ENCODE measurements around the gene NRARP. TPM values are rescaled to one million over a fixed set of nuclear protein-coding genes. Genes with fewer than 3 reads are reported as not detected.

The NRARP gene
- total RNA-seq, 1 experiment from 2014 or later: 16.9 TPM

GRCh38 chr9:137273095-137273490 is 29.0 kb downstream of the NRARP start:
- intact Hi-C loops (cut with micrococcal nuclease; ENCODE audit: unreplicated experiment): no loop called here
- DNase-seq (ENCODE audit: low read depth, low spot score): no peak
- BruUV-seq (replicated peaks): no TSS peak

DNA sequence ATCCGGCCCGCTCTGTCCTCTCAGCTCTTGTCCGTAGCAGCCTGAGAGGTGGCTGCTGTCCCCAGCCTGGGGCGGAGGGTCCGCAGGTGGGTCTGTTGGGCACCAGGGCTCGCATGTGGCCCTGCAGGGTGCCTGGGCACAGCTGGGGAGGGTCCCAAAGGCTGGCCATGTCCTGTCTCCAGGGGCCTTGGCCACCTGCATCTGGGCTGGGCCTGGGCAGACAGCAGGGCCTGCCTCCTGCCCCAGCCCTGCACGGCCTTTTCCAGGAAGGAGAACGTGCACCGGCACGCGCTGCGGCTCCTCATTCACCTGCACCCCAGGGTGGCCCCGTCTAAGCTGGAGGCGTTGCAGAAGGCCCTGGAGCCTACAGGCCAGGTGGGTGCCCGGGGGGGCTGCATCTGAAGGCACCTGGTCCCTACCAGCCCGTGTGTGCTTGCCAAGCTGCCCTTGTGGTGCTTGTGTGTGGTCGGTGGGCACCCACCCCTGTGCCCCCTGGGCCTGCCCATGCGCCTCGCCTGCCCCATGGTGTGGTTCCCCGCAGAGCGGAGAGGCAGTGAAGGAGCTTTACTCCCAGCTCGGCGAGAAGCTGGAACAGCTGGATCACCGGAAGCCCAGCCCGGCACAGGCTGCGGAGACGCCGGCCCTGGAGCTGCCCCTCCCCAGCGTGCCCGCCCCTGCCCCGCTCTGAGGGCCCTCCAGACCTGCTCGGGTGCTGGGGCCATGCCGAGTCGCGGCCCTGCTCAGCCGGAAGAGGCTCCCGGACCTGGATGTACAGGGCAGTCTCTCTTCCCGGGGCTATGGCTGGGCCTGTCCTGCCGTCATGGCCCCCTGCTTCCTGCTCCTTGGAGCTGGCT is 29.6 kb downstream of the NRARP start:
- TF ChIP-seq CTCF (IDR thresholded peaks at IDR 0.05): no peak
- TF ChIP-seq, protein P1, sequence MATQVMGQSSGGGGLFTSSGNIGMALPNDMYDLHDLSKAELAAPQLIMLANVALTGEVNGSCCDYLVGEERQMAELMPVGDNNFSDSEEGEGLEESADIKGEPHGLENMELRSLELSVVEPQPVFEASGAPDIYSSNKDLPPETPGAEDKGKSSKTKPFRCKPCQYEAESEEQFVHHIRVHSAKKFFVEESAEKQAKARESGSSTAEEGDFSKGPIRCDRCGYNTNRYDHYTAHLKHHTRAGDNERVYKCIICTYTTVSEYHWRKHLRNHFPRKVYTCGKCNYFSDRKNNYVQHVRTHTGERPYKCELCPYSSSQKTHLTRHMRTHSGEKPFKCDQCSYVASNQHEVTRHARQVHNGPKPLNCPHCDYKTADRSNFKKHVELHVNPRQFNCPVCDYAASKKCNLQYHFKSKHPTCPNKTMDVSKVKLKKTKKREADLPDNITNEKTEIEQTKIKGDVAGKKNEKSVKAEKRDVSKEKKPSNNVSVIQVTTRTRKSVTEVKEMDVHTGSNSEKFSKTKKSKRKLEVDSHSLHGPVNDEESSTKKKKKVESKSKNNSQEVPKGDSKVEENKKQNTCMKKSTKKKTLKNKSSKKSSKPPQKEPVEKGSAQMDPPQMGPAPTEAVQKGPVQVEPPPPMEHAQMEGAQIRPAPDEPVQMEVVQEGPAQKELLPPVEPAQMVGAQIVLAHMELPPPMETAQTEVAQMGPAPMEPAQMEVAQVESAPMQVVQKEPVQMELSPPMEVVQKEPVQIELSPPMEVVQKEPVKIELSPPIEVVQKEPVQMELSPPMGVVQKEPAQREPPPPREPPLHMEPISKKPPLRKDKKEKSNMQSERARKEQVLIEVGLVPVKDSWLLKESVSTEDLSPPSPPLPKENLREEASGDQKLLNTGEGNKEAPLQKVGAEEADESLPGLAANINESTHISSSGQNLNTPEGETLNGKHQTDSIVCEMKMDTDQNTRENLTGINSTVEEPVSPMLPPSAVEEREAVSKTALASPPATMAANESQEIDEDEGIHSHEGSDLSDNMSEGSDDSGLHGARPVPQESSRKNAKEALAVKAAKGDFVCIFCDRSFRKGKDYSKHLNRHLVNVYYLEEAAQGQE (IDR thresholded peaks at IDR 0.05; ENCODE audit: insufficient read depth in 1 of 2, low read depth in 2 of 2, low read length in 1 of 2): no peak
- no peak for TF ChIP-seq SIN3A (IDR thresholded peaks at IDR 0.05; ENCODE audit: borderline replicate concordance, insufficient read depth, low read depth, low read length)
- no peak for TF ChIP-seq TCF7L2 (IDR thresholded peaks at IDR 0.05; ENCODE audit: low read depth, low read length)
- TF ChIP-seq POLR2AphosphoS5 (IDR thresholded peaks at IDR 0.05; ENCODE audit: low read depth, low read length): no peak
- Histone ChIP-seq H3K4me3 (ENCODE audit: low read depth in 2 of 2, low read length in 2 of 2) (no peak overlapping the region), H3K36me3 (ENCODE audit: control insufficient read depth, insufficient read depth, low read length) (no peaks in the 10 kb centered on the region; the same call in 1 of the 2 replicates), H3K27me3 (ENCODE audit: control insufficient read depth, insufficient read depth, low read length) (no peaks in the 10 kb centered on the region), H3K27ac (ENCODE audit: low read length) (no peak overlapping the region), H3K9me3 (ENCODE audit: control insufficient read depth, insufficient read depth, low read depth, low read length) (no peaks in the 10 kb centered on the region), H3K4me1 (ENCODE audit: control insufficient read depth, insufficient read depth, low read length) (peaks cover 13% of the 10 kb centered on the region)
- intact Hi-C loops (cut with micrococcal nuclease; ENCODE audit: unreplicated experiment) (no loop called here), in situ Hi-C loops (cut with HindIII; ENCODE audit: low pct_unique_long_range_greater_than_20kb, low sequenced_read_pairs) (no loop called here)
- DNase-seq (ENCODE audit: low read depth, low spot score): no peak
- ATAC-seq: no peak
- BruUV-seq (replicated peaks): no TSS peak
- POLR2A ChIA-PET: no interaction called here
- CTCF ChIA-PET: no interaction called here

More at GRCh38 chr9:137273095-137273490, 29.0 kb downstream of the NRARP start:
- Histone ChIP-seq H3K27ac (ENCODE audit: low read length) (no peak overlapping the region), H3K4me1 (ENCODE audit: control insufficient read depth, insufficient read depth, low read length) (peaks cover 13% of the 10 kb centered on the region), H3K36me3 (ENCODE audit: control insufficient read depth, insufficient read depth, low read length) (peaks cover 3% of the 10 kb centered on the region; the same call in 1 of the 2 replicates), H3K27me3 (ENCODE audit: control insufficient read depth, insufficient read depth, low read length) (no peaks in the 10 kb centered on the region), H3K4me3 (ENCODE audit: low read depth in 2 of 2, low read length in 2 of 2) (no peak overlapping the region), H3K9me3 (ENCODE audit: control insufficient read depth, insufficient read depth, low read depth, low read length) (no peaks in the 10 kb centered on the region)
- no peak for ATAC-seq
- POLR2A ChIA-PET: no interaction called here
- in situ Hi-C loops (cut with HindIII; ENCODE audit: low pct_unique_long_range_greater_than_20kb, low sequenced_read_pairs): no loop called here
- CTCF ChIA-PET: no interaction called here
- TF ChIP-seq CTCF (IDR thresholded peaks at IDR 0.05) (no peak), POLR2AphosphoS5 (IDR thresholded peaks at IDR 0.05; ENCODE audit: low read depth, low read length) (no peak), SIN3A (IDR thresholded peaks at IDR 0.05; ENCODE audit: borderline replicate concordance, insufficient read depth, low read depth, low read length) (no peak), TCF7L2 (IDR thresholded peaks at IDR 0.05; ENCODE audit: low read depth, low read length) (no peak)
- TF ChIP-seq, protein P1 (IDR thresholded peaks at IDR 0.05; ENCODE audit: insufficient read depth in 1 of 2, low read depth in 2 of 2, low read length in 1 of 2): no peak
